CD14-positive monocyte (primary cell): ENCODE data around the gene COQ8B. TPM values are rescaled to one million over a fixed set of nuclear protein-coding genes. Genes with fewer than 3 reads are reported as not detected.

ENCODE experiments used
- DNase-seq, 3 donors: peaks; one replicate each; pipeline ENCODE4 v3.0.0-alpha.2; 2011 to 2022
- H2AFZ ChIP-seq: 2 replicates; pipeline ENCODE4 v1.6.0; 2012; ENCODE audit warnings: mild to moderate bottlenecking, low read depth, low read length, inconsistent platforms; ENCODE audit not compliant: insufficient read depth, poor library complexity, severe bottlenecking
- H3K27ac ChIP-seq, 2 donors: 1 replicate in 1 of 2; 2 replicates in 1 of 2; pipeline ENCODE4 v1.5.1; 2012 to 2013; ENCODE audit warnings: low read length in 2 of 2, control low read depth in 1 of 2, inconsistent platforms in 1 of 2, low read depth in 1 of 2, mild to moderate bottlenecking in 1 of 2
- H3K27me3 ChIP-seq, 2 donors: one replicate each; pipeline versions ENCODE4 v1.6.0 to v1.6.1; 2011 to 2013; ENCODE audit warnings: low read length in 2 of 2; ENCODE audit not compliant: control insufficient read depth in 2 of 2, insufficient read depth in 2 of 2
- H3K36me3 ChIP-seq, 2 donors: replicated peaks in 1 of 2; 1 replicate in 1 of 2; 2 replicates in 1 of 2; pipeline versions ENCODE4 v1.5.1 to v1.6.1; 2012 to 2013; ENCODE audit warnings: low read length in 2 of 2, control low read depth in 1 of 2, inconsistent platforms in 1 of 2, mild to moderate bottlenecking in 1 of 2; ENCODE audit not compliant: insufficient read depth in 2 of 2, control insufficient read depth in 1 of 2
- H3K4me1 ChIP-seq, 2 donors: 1 replicate in 1 of 2; 2 replicates in 1 of 2; pipeline versions ENCODE4 v1.5.1 to v1.6.1; 2012 to 2013; ENCODE audit warnings: low read length in 2 of 2, control low read depth in 1 of 2, inconsistent platforms in 1 of 2, mild to moderate bottlenecking in 1 of 2, moderate library complexity in 1 of 2; ENCODE audit not compliant: insufficient read depth in 2 of 2, control insufficient read depth in 1 of 2
- H3K4me2 ChIP-seq: replicated peaks from 2 replicates; pipeline ENCODE3; 2012; ENCODE audit warnings: low read length, moderate library complexity, mild to moderate bottlenecking; ENCODE audit not compliant: poor library complexity, severe bottlenecking; ENCODE audit errors: extremely low read depth
- H3K4me3 ChIP-seq, 3 experiments: fragments of 200-600 bp in 1 of 3; sonication (generic) in 1 of 3; replicated peaks in 1 of 3; 1 replicate in 2 of 3; 2 replicates in 1 of 3; pipeline ENCODE4 v1.5.1; 2011 to 2013; ENCODE audit warnings: low read length in 3 of 3, mild to moderate bottlenecking in 3 of 3, control low read depth in 2 of 3, low read depth in 2 of 3, inconsistent platforms in 1 of 3, moderate library complexity in 1 of 3
- H3K79me2 ChIP-seq: 2 replicates; pipeline ENCODE4 v1.6.0; 2012; ENCODE audit warnings: mild to moderate bottlenecking, control low read depth, inconsistent platforms, low read length, moderate library complexity; ENCODE audit not compliant: insufficient read depth
- H3K9ac ChIP-seq: 2 replicates; pipeline ENCODE4 v1.6.0; 2017; ENCODE audit warnings: low read length, mild to moderate bottlenecking; ENCODE audit not compliant: insufficient read depth, poor library complexity, severe bottlenecking
- H3K9me3 ChIP-seq, 2 donors: replicated peaks in 1 of 2; 1 replicate in 1 of 2; 2 replicates in 1 of 2; pipeline versions ENCODE4 v1.5.1 to v1.6.1; 2012 to 2013; ENCODE audit warnings: low read length in 2 of 2, control low read depth in 1 of 2; ENCODE audit not compliant: control insufficient read depth in 1 of 2, insufficient read depth in 1 of 2
- H4K20me1 ChIP-seq: 2 replicates; pipeline ENCODE4 v1.6.0; 2012; ENCODE audit warnings: mild to moderate bottlenecking, low read length, control low read depth, moderate library complexity; ENCODE audit not compliant: insufficient read depth
- H3K27ac Mint-ChIP-seq, 7 donors: one replicate each; pipeline ENCODE4 v1.8.0; 2020; ENCODE audit warnings: mild to moderate bottlenecking in 7 of 7, mixed read lengths in 7 of 7, moderate library complexity in 6 of 7, inconsistent platforms in 2 of 7
- H3K27me3 Mint-ChIP-seq, 3 donors: one replicate each; pipeline ENCODE4 v1.8.0; 2021 to 2022; ENCODE audit warnings: low read depth in 3 of 3, mild to moderate bottlenecking in 3 of 3, mixed read lengths in 3 of 3, moderate library complexity in 3 of 3, inconsistent platforms in 1 of 3
- H3K36me3 Mint-ChIP-seq, 2 donors: one replicate each; pipeline ENCODE4 v1.8.0; 2020; ENCODE audit warnings: mixed read lengths in 2 of 2, inconsistent platforms in 1 of 2, mild to moderate bottlenecking in 1 of 2
- H3K4me1 Mint-ChIP-seq: one replicate; pipeline ENCODE4 v1.8.0; 2020; ENCODE audit warnings: mild to moderate bottlenecking, mixed read lengths
- H3K4me3 Mint-ChIP-seq, 2 donors: one replicate each; pipeline ENCODE4 v1.8.0; 2020; ENCODE audit warnings: mild to moderate bottlenecking in 2 of 2, mixed read lengths in 2 of 2, moderate library complexity in 1 of 2
- H3K9me3 Mint-ChIP-seq, 7 donors: one replicate each; pipeline ENCODE4 v1.8.0; 2020 to 2022; ENCODE audit warnings: mixed read lengths in 7 of 7, mild to moderate bottlenecking in 6 of 7, moderate library complexity in 6 of 7, inconsistent platforms in 2 of 7
- WGBS: methylation state at CpG from one replicate; pipeline ENCODE4 v1.1.5; 2013; ENCODE audit warnings: missing lambda C conversion rate; ENCODE audit not compliant: insufficient coverage; 5-methylcytosine and 5-hydroxymethylcytosine counted together
- intact Hi-C, 2 donors: fragments of 100-400 bp; cut with micrococcal nuclease; formaldehyde crosslinking; loops; one replicate each; pipeline versions ENCODE4 v1.15.0 to v1.15.1; 2023
- polyA plus RNA-seq, 3 donors: library from polyadenylated mRNA; depleted of rRNA in 1 of 3; unstranded in 2 of 3; stranded (reverse) in 1 of 3; fragments of 300-500 nt in 2 of 3; fragments of >200 nt in 1 of 3; fragmentation: Illumina TruSeq in 2 of 3; gene quantifications; 1 replicate in 2 of 3; 2 replicates in 1 of 3; pipeline ENCODE4 v1.2.3, GENCODE V29; 2012 to 2021
- TF ChIP-seq, protein P1 (sequence below): fragments of 200-600 bp; IDR thresholded peaks from one replicate; pipeline ENCODE4 v1.8.0; 2022; ENCODE audit warnings: antibody characterized with exemption, mild to moderate bottlenecking

The COQ8B gene
- polyA plus RNA-seq, 3 donors, result 16.0 to 44.0 (median 23.4) TPM

DNA sequence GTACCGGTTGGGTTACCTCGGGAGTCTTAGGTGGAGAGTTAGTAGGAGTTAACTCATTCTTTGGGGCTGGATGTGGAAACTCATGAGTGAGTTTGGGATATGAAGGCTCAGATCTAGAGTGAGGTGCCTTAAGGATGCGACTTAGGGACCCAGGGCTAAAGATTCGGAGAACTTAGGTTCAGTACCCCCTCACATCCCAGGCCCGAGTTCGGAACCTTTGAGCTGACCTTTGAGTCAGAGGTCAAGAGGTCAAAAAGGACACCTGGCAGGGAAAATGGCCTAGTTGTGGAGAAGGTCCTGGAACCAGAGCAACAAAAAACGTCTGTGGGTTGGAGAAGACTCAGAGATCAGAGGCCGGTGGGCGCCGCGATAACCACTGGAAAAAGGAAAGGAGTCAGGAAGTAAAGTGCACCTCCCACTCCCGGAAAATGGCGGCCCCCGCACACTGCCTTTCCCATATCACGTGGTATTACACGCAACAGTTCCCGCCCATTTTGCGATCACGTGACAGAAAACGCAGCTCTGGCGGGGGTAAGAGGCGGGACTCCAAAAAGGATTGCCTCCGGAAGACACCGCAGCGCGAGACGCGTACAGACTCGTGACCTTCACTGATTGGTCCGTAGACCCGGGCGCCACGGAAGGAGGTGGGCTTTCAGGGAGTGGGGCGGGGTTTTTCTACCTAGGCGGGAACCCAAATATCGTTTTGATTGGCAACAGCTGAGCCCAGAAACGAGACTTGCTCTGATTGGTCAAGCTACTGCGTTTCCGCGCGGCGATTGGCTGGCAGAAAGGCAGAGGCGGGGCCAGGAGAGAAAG is 33.6 kb upstream of the COQ8B start, which contains the start of gene ACTMAP:
Gene ACTMAP (minus strand): TSS at position 420 of the 816 bp plus-strand sequence. CDS start 674 bp downstream, outside the sequence.
- WGBS, result under 1% methylated on average over 37 of the region's 43 CpGs
- H3K9me3 ChIP-seq, result no peaks in the 10 kb centered on the region
- intact Hi-C loops, result loop anchor here (5.0 to 10.0 kb wide), 2 partner anchors 47 to 55 kb away; partner anchors contain the start of gene EGLN2 (in 1 of the 2)
- H3K79me2 ChIP-seq, result peaks cover 66% of the 10 kb centered on the region
- peaks cover 0 to 5% (median 0%) of the 10 kb centered on the region in 3 donors for H3K27me3 Mint-ChIP-seq
- peak within 1 kb of the TSS; percentile 99 to 100 (median 99) for H3K27ac Mint-ChIP-seq
- DNase-seq, result peak; percentile 100
- peak within 1 kb of the TSS; percentile 92 to 100 for H3K4me3 Mint-ChIP-seq
- TF ChIP-seq, protein P1, sequence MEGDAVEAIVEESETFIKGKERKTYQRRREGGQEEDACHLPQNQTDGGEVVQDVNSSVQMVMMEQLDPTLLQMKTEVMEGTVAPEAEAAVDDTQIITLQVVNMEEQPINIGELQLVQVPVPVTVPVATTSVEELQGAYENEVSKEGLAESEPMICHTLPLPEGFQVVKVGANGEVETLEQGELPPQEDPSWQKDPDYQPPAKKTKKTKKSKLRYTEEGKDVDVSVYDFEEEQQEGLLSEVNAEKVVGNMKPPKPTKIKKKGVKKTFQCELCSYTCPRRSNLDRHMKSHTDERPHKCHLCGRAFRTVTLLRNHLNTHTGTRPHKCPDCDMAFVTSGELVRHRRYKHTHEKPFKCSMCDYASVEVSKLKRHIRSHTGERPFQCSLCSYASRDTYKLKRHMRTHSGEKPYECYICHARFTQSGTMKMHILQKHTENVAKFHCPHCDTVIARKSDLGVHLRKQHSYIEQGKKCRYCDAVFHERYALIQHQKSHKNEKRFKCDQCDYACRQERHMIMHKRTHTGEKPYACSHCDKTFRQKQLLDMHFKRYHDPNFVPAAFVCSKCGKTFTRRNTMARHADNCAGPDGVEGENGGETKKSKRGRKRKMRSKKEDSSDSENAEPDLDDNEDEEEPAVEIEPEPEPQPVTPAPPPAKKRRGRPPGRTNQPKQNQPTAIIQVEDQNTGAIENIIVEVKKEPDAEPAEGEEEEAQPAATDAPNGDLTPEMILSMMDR, result no peak
- H4K20me1 ChIP-seq, result peaks cover 2% of the 10 kb centered on the region
- peak within 1 kb of the TSS; percentile 47 to 76 (median 65) for H3K4me3 ChIP-seq
- H3K4me2 ChIP-seq, result peak within 1 kb of the TSS; percentile 85
- H3K36me3 Mint-ChIP-seq, result peaks cover 4 to 12% of the 10 kb centered on the region in 2 donors
- no peaks in the 10 kb centered on the region for H3K36me3 ChIP-seq
- H3K9ac ChIP-seq, result peak within 1 kb of the TSS; percentile 86
- peak within 1 kb of the TSS; percentile 75 for H2AFZ ChIP-seq
- H3K27me3 ChIP-seq, result no peaks in the 10 kb centered on the region
- H3K4me1 Mint-ChIP-seq, result peaks cover 59% of the 10 kb centered on the region
- peaks cover 67 to 70% of the 10 kb centered on the region in 2 donors for H3K4me1 ChIP-seq
- peak within 1 kb of the TSS; percentile 92 to 98 for H3K27ac ChIP-seq
- H3K9me3 Mint-ChIP-seq, result no peaks in the 10 kb centered on the region

DNA sequence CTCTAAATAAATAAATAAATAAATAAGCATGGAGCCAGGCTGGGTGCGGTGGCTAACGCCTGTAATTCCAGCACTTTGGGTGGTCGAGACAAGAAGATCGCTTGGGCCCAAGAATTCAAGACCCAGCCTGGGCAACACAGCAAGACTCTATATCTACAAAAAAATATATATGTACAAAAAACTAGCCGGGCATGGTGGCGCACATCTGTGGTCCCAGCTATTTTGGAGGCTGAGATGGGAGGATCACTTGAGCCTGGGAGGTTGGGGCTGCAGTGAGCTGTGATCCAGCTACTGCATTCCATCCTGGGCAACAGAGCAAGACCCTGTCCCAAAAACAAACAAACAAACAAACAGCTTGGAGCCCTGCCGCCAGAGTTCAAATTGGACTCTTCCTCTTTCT is 30.9 kb upstream of the COQ8B start:
- peak overlapping the region; percentile 30 for H2AFZ ChIP-seq
- H3K27ac Mint-ChIP-seq, result peak overlapping the region; percentile 99 to 100 (median 99)
- intact Hi-C loops, result no loop called here
- TF ChIP-seq, protein P1, result no peak
- no peaks in the 10 kb centered on the region for H3K9me3 ChIP-seq
- H3K79me2 ChIP-seq, result peaks cover 40% of the 10 kb centered on the region
- H3K4me3 Mint-ChIP-seq, result no peak overlapping the region
- H3K36me3 Mint-ChIP-seq, result peaks cover 5 to 20% of the 10 kb centered on the region in 2 donors
- H3K27me3 ChIP-seq, result no peaks in the 10 kb centered on the region
- H3K4me2 ChIP-seq, result no peak overlapping the region
- no peaks in the 10 kb centered on the region for H4K20me1 ChIP-seq
- H3K9ac ChIP-seq, result no peak overlapping the region
- WGBS, result no CpG with 5 or more reads among the region's 7 CpGs
- no peak for DNase-seq
- no peak overlapping the region for H3K4me3 ChIP-seq
- H3K36me3 ChIP-seq, result peaks cover 7 to 9% of the 10 kb centered on the region in 2 donors
- H3K9me3 Mint-ChIP-seq, result no peaks in the 10 kb centered on the region
- H3K27me3 Mint-ChIP-seq, result peaks cover 0 to 5% (median 1%) of the 10 kb centered on the region in 3 donors
- H3K27ac ChIP-seq, result peak overlapping the region; percentile 92 to 98
- peaks cover 40% of the 10 kb centered on the region for H3K4me1 Mint-ChIP-seq
- H3K4me1 ChIP-seq, result peaks cover 43 to 44% of the 10 kb centered on the region in 2 donors
